ENCODE data around the gene SDK1.

SDK1 gene

GRCh38 chr7:3374239-3374638 lies 73.2 kb downstream of the SDK1 start:
- H2BK12ac ChIP-seq (ENCODE audit: low read length in 2 of 2): no peak overlapping the region
- no peak overlapping the region for H3K9ac ChIP-seq (ENCODE audit: low read length)
- peaks cover 5% of the 10 kb centered on the region for H3K79me1 ChIP-seq (replicated peaks; ENCODE audit: low read length, poor library complexity, severe bottlenecking)
- H2BK5ac ChIP-seq (ENCODE audit: low read depth, low read length, poor library complexity, severe bottlenecking): no peak overlapping the region
- H4K91ac ChIP-seq (ENCODE audit: low read length): no peak overlapping the region
- DNase-seq: peak; percentile 14
- H3K4me3 ChIP-seq (ENCODE audit: insufficient read depth in 1 of 2, low read depth in 1 of 2, low read length in 2 of 2): no peak overlapping the region
- no peak overlapping the region for H2AFZ ChIP-seq (ENCODE audit: low read depth, low read length)
- H3K9me3 ChIP-seq (ENCODE audit: control insufficient read depth, low read length): no peaks in the 10 kb centered on the region
- no peak overlapping the region for H3K4ac ChIP-seq (ENCODE audit: low read depth in 1 of 2, low read length in 2 of 2)
- no peak overlapping the region for H3K27ac ChIP-seq (ENCODE audit: low read length, poor library complexity, severe bottlenecking)
- no peak overlapping the region for H3K14ac ChIP-seq (ENCODE audit: low read length in 2 of 2)
- no peak overlapping the region for H2BK15ac ChIP-seq (ENCODE audit: low read depth, poor library complexity, severe bottlenecking)
- H2AK5ac ChIP-seq (ENCODE audit: low read length, severe bottlenecking): no peak overlapping the region
- H3K36me3 ChIP-seq (ENCODE audit: control insufficient read depth in 1 of 2, insufficient read depth in 2 of 2, low read depth in 1 of 2, low read length in 2 of 2): no peaks in the 10 kb centered on the region
- H4K8ac ChIP-seq (ENCODE audit: low read length): no peak overlapping the region
- H3K4me1 ChIP-seq (ENCODE audit: control insufficient read depth, insufficient read depth, low read depth, low read length): no peaks in the 10 kb centered on the region
- H3K18ac ChIP-seq (ENCODE audit: low read depth in 1 of 2, low read length in 2 of 2): no peak overlapping the region
- H3K4me2 ChIP-seq (ENCODE audit: low read length, poor library complexity, severe bottlenecking): no peak overlapping the region
- WGBS: 69% methylated on average over 2 of the region's 2 CpGs
- no peaks in the 10 kb centered on the region for H3K27me3 ChIP-seq (ENCODE audit: control insufficient read depth in 1 of 2, insufficient read depth in 1 of 2, low read length in 2 of 2)
- H2BK120ac ChIP-seq (ENCODE audit: low read depth, low read length): no peak overlapping the region
- H3K23ac ChIP-seq (ENCODE audit: low read length in 2 of 2): no peak overlapping the region

DNA sequence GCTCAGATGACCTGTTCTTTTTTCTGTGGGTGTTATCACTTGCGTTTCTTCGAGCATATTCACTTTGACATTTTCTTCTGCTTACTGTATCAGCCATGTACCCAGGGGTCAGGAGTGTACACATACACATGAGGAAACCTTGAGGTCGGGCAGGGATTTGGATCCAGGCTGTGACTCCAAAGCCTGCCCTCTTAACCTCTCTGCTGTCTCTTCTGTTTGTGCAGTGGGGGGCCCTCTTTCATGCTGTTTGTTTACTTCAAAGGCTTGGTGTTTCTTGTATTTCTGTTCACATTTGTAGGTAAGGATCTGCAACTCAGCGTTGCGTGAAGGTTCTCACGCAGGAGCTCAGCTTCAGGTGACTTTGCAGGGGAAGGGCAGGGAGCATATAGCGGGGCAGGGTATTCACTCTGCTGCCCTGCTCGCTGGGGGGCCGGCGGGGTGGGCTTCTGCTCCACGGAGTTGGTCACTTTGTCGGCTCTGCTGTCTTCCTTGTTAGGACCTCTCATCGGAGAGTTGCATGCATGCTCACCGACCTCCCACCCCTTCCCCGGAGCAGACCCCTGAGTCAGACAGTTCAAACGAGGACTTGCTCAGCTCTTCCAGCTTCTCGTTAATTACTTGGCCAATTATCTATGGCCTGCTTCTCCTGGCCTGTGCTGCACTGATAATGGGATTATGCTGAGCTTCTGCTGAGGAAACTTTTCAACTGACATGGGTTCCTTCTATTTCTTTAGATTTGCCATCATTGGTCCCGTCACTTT lies 77.5 kb downstream of the SDK1 start:
- Histone ChIP-seq H3K23ac (ENCODE audit: low read length in 2 of 2) (no peak overlapping the region), H2BK12ac (ENCODE audit: low read length in 2 of 2) (no peak overlapping the region), H3K36me3 (ENCODE audit: control insufficient read depth in 1 of 2, insufficient read depth in 2 of 2, low read depth in 1 of 2, low read length in 2 of 2) (no peaks in the 10 kb centered on the region), H4K8ac (ENCODE audit: low read length) (no peak overlapping the region), H3K79me1 (replicated peaks; ENCODE audit: low read length, poor library complexity, severe bottlenecking) (peaks cover 4% of the 10 kb centered on the region), H3K18ac (ENCODE audit: low read depth in 1 of 2, low read length in 2 of 2) (no peak overlapping the region), H2BK15ac (ENCODE audit: low read depth, poor library complexity, severe bottlenecking) (peak overlapping the region; percentile 48), H3K4me1 (ENCODE audit: control insufficient read depth, insufficient read depth, low read depth, low read length) (no peaks in the 10 kb centered on the region), H3K9me3 (ENCODE audit: control insufficient read depth, low read length) (no peaks in the 10 kb centered on the region), H2AFZ (ENCODE audit: low read depth, low read length) (no peak overlapping the region), H3K27ac (ENCODE audit: low read length, poor library complexity, severe bottlenecking) (no peak overlapping the region), H3K14ac (ENCODE audit: low read length in 2 of 2) (no peak overlapping the region), H4K91ac (ENCODE audit: low read length) (no peak overlapping the region), H3K4me3 (ENCODE audit: insufficient read depth in 1 of 2, low read depth in 1 of 2, low read length in 2 of 2) (no peak overlapping the region), H2BK5ac (ENCODE audit: low read depth, low read length, poor library complexity, severe bottlenecking) (no peak overlapping the region), H2BK120ac (ENCODE audit: low read depth, low read length) (no peak overlapping the region), H3K27me3 (ENCODE audit: control insufficient read depth in 1 of 2, insufficient read depth in 1 of 2, low read length in 2 of 2) (no peaks in the 10 kb centered on the region), H2AK5ac (ENCODE audit: low read length, severe bottlenecking) (no peak overlapping the region), H3K4me2 (ENCODE audit: low read length, poor library complexity, severe bottlenecking) (no peak overlapping the region), H3K9ac (ENCODE audit: low read length) (no peak overlapping the region), H3K4ac (ENCODE audit: low read depth in 1 of 2, low read length in 2 of 2) (no peak overlapping the region)
- 88% methylated on average over 18 of the region's 18 CpGs for WGBS
- no peak for DNase-seq

- WGBS: 98% methylated on average over 3 of the region's 4 CpGs
- Histone ChIP-seq H3K27ac (ENCODE audit: low read length, poor library complexity, severe bottlenecking) (no peak overlapping the region), H3K27me3 (ENCODE audit: control insufficient read depth in 1 of 2, insufficient read depth in 1 of 2, low read length in 2 of 2) (no peaks in the 10 kb centered on the region), H2BK12ac (ENCODE audit: low read length in 2 of 2) (no peak overlapping the region), H3K14ac (ENCODE audit: low read length in 2 of 2) (no peak overlapping the region), H2BK15ac (ENCODE audit: low read depth, poor library complexity, severe bottlenecking) (no peak overlapping the region), H3K4me1 (ENCODE audit: control insufficient read depth, insufficient read depth, low read depth, low read length) (no peaks in the 10 kb centered on the region), H3K9ac (ENCODE audit: low read length) (no peak overlapping the region), H2AK5ac (ENCODE audit: low read length, severe bottlenecking) (no peak overlapping the region), H3K36me3 (ENCODE audit: control insufficient read depth in 1 of 2, insufficient read depth in 2 of 2, low read depth in 1 of 2, low read length in 2 of 2) (no peaks in the 10 kb centered on the region), H4K8ac (ENCODE audit: low read length) (no peak overlapping the region), H3K18ac (ENCODE audit: low read depth in 1 of 2, low read length in 2 of 2) (no peak overlapping the region), H3K4ac (ENCODE audit: low read depth in 1 of 2, low read length in 2 of 2) (no peak overlapping the region), H3K23ac (ENCODE audit: low read length in 2 of 2) (no peak overlapping the region), H3K9me3 (ENCODE audit: control insufficient read depth, low read length) (no peaks in the 10 kb centered on the region), H3K4me3 (ENCODE audit: insufficient read depth in 1 of 2, low read depth in 1 of 2, low read length in 2 of 2) (no peak overlapping the region), H2AFZ (ENCODE audit: low read depth, low read length) (no peak overlapping the region), H4K91ac (ENCODE audit: low read length) (no peak overlapping the region), H2BK120ac (ENCODE audit: low read depth, low read length) (no peak overlapping the region), H2BK5ac (ENCODE audit: low read depth, low read length, poor library complexity, severe bottlenecking) (no peak overlapping the region), H3K79me1 (replicated peaks; ENCODE audit: low read length, poor library complexity, severe bottlenecking) (peaks cover 4% of the 10 kb centered on the region), H3K4me2 (ENCODE audit: low read length, poor library complexity, severe bottlenecking) (no peak overlapping the region)
- no peak for DNase-seq
Measured at GRCh38 chr7:3380034-3380433, 79.0 kb downstream of the SDK1 start.

DNA sequence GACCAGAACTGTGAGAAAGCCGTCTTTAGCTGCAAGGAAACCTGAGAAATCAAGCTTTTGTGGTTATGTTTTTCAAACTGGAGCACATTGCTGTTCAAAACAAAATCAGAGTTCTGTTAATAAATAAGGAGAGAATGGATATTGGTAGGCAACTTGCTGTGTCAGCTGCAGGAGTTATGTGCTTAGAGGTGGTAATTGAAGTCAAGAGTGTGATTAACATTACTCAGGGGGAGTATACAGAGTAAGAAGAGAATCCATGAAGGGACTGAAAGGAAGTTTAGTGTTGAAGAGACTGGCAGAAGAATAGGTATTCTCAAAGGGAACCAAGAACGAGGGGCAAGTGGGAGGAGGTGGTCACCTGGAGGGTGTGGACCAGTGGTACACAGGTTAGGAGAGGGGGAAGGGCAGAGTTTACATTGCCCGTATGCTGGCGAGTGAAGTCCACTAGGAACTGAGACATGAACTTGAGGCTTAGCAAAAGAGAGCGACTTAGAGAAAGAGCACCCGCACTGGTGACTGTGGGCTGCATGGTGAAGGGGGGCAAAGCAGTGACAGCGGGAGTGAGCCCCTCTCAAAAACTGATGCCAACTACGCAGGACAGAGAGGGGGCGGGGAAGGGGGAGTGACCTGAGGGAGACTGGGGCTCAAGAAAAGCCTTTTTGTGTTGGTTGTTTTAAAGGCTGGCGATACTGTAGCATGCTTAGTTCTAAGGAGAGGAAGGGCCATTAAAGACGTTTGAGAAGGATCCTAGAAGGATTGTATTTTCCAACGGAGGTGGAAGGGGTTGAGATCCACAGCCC lies 80.0 kb downstream of the SDK1 start:
- Histone ChIP-seq H2AK5ac (ENCODE audit: low read length, severe bottlenecking) (no peak overlapping the region), H2BK120ac (ENCODE audit: low read depth, low read length) (no peak overlapping the region), H3K4me3 (ENCODE audit: insufficient read depth in 1 of 2, low read depth in 1 of 2, low read length in 2 of 2) (no peak overlapping the region), H2BK12ac (ENCODE audit: low read length in 2 of 2) (no peak overlapping the region), H2AFZ (ENCODE audit: low read depth, low read length) (no peak overlapping the region), H3K4me2 (ENCODE audit: low read length, poor library complexity, severe bottlenecking) (no peak overlapping the region), H3K23ac (ENCODE audit: low read length in 2 of 2) (no peak overlapping the region), H3K9me3 (ENCODE audit: control insufficient read depth, low read length) (no peaks in the 10 kb centered on the region), H3K18ac (ENCODE audit: low read depth in 1 of 2, low read length in 2 of 2) (peak overlapping the region in 1 of 2 experiments; percentile 44), H3K9ac (ENCODE audit: low read length) (no peak overlapping the region), H3K27ac (ENCODE audit: low read length, poor library complexity, severe bottlenecking) (no peak overlapping the region), H3K79me1 (replicated peaks; ENCODE audit: low read length, poor library complexity, severe bottlenecking) (peaks cover 4% of the 10 kb centered on the region), H3K14ac (ENCODE audit: low read length in 2 of 2) (no peak overlapping the region), H2BK15ac (ENCODE audit: low read depth, poor library complexity, severe bottlenecking) (no peak overlapping the region), H3K27me3 (ENCODE audit: control insufficient read depth in 1 of 2, insufficient read depth in 1 of 2, low read length in 2 of 2) (no peaks in the 10 kb centered on the region), H4K91ac (ENCODE audit: low read length) (no peak overlapping the region), H3K4ac (ENCODE audit: low read depth in 1 of 2, low read length in 2 of 2) (no peak overlapping the region), H2BK5ac (ENCODE audit: low read depth, low read length, poor library complexity, severe bottlenecking) (no peak overlapping the region), H3K4me1 (ENCODE audit: control insufficient read depth, insufficient read depth, low read depth, low read length) (no peaks in the 10 kb centered on the region), H3K36me3 (ENCODE audit: control insufficient read depth in 1 of 2, insufficient read depth in 2 of 2, low read depth in 1 of 2, low read length in 2 of 2) (no peaks in the 10 kb centered on the region), H4K8ac (ENCODE audit: low read length) (no peak overlapping the region)
- no peak for DNase-seq
- 70% methylated on average over 12 of the region's 12 CpGs for WGBS

Data from mesenchymal stem cell (in vitro differentiated cells and primary cell).